Body of pancreas (tissue), 4 donors: Measurements from ENCODE around the gene GNG11. TPM values are rescaled to one million over a fixed set of nuclear protein-coding genes. Genes with fewer than 3 reads are reported as not detected.
A peak's percentile ranks its signal among the peaks of the same experiment; 100 is the strongest.

Source experiments
- ATAC-seq: fragments of 150-250 bp; one replicate; pipeline ENCODE4 v1.9.1; 2016
- DNase-seq, 4 donors: peaks; one replicate each; pipeline ENCODE4 v3.0.0-alpha.2; 2019
- H3K27ac ChIP-seq, 4 donors: fragments of 200-600 bp; sonication (generic); 1 replicate in 3 of 4; 2 replicates in 1 of 4; pipeline versions ENCODE4 v1.5.1 to v1.6.1; 2016 to 2019; ENCODE audit warnings: mild to moderate bottlenecking in 1 of 4, mixed read lengths in 1 of 4, moderate library complexity in 1 of 4
- H3K27me3 ChIP-seq, 2 donors: fragments of 200-600 bp; sonication (generic); one replicate each; pipeline ENCODE4 v1.6.0; 2016; ENCODE audit warnings: mild to moderate bottlenecking in 1 of 2
- H3K36me3 ChIP-seq, 2 donors: fragments of 200-600 bp; sonication (generic); replicated peaks in 1 of 2; 2 replicates each; pipeline ENCODE4 v1.5.1; 2016; ENCODE audit warnings: low read depth in 2 of 2; ENCODE audit not compliant: insufficient read depth in 1 of 2
- H3K4me1 ChIP-seq: fragments of 200-600 bp; sonication (generic); one replicate; pipeline ENCODE4 v1.6.0; 2016
- H3K4me3 ChIP-seq, 2 donors: fragments of 200-600 bp; sonication (generic); 1 replicate in 1 of 2; 2 replicates in 1 of 2; pipeline ENCODE4 v1.5.1; 2016 to 2019
- H3K9me3 ChIP-seq, 3 donors: fragments of 200-600 bp; sonication (generic); 1 replicate in 2 of 3; 2 replicates in 1 of 3; pipeline ENCODE4 v1.5.1; 2016
- CTCF ChIP-seq, 7 experiments: fragments of 450-650 bp in 4 of 7; fragments of 200-600 bp in 3 of 7; sonication (generic) in 3 of 7; IDR thresholded peaks; one replicate each; pipeline ENCODE4 v1.5.1; 2016 to 2019; ENCODE audit warnings: antibody characterized with exemption in 7 of 7
- POLR2A ChIP-seq, 3 donors: fragments of 450-650 bp; IDR thresholded peaks; one replicate each; pipeline ENCODE4 v1.6.1; 2016; ENCODE audit warnings: antibody characterized with exemption in 3 of 3, mild to moderate bottlenecking in 2 of 3
- WGBS, 2 donors: methylation state at CpG; one replicate each; pipeline ENCODE4 v1.1.5; 2017; 5-methylcytosine and 5-hydroxymethylcytosine counted together
- intact Hi-C: fragments of 100-400 bp; cut with DNase I; formaldehyde crosslinking; loops from one replicate; pipeline ENCODE4 v1.15.1; 2023
- total RNA-seq, 2 donors: library from RNA; depleted of rRNA; stranded (reverse); fragments of >200 nt; gene quantifications; one replicate each; pipeline ENCODE4 v1.1.0, GENCODE V29; 2016

Gene GNG11
- total RNA-seq, 2 donors from 2014 or later, result 6.6 to 11.4 TPM

- Histone ChIP-seq H3K4me3 (no peak overlapping the region), H3K36me3 (no peaks in the 10 kb centered on the region), H3K9me3 (no peaks in the 10 kb centered on the region), H3K4me1 (no peaks in the 10 kb centered on the region), H3K27me3 (no peaks in the 10 kb centered on the region), H3K27ac (no peak overlapping the region)
- ATAC-seq (no peak), DNase-seq (no peak)
- TF ChIP-seq POLR2A (IDR thresholded peaks at IDR 0.05), result no peak
- TF ChIP-seq CTCF (IDR thresholded peaks at IDR 0.05), result no peak
- intact Hi-C loops, result no loop called here
- WGBS, 2 donors, result 66 to 68% methylated on average over 5 of the region's 5 CpGs
Observed at GRCh38 chr7:93945756-93946535, 24.4 kb downstream of the GNG11 start.

- no peak for DNase-seq
- Histone ChIP-seq H3K27me3 (no peaks in the 10 kb centered on the region), H3K4me3 (no peak overlapping the region), H3K27ac (no peak overlapping the region), H3K36me3 (no peaks in the 10 kb centered on the region), H3K4me1 (no peaks in the 10 kb centered on the region), H3K9me3 (no peaks in the 10 kb centered on the region)
- intact Hi-C loops, result no loop called here
- TF ChIP-seq POLR2A (IDR thresholded peaks at IDR 0.05), result no peak
- TF ChIP-seq CTCF (IDR thresholded peaks at IDR 0.05), result no peak
- no peak for ATAC-seq
- WGBS, 2 donors, result 21 to 29% methylated on average over 1 of the region's 1 CpG
Observed at GRCh38 chr7:93948106-93948505, 26.6 kb downstream of the GNG11 start.

GRCh38 chr7:93948873-93949272 is 27.3 kb downstream of the GNG11 start:
- ATAC-seq (no peak), DNase-seq (no peak)
- Histone ChIP-seq H3K4me1 (no peaks in the 10 kb centered on the region), H3K4me3 (no peak overlapping the region), H3K27me3 (no peaks in the 10 kb centered on the region), H3K9me3 (no peaks in the 10 kb centered on the region), H3K27ac (no peak overlapping the region), H3K36me3 (no peaks in the 10 kb centered on the region)
- 55 to 57% methylated on average over 2 of the region's 2 CpGs for WGBS, 2 donors
- no peak for TF ChIP-seq CTCF (IDR thresholded peaks at IDR 0.05)
- TF ChIP-seq POLR2A (IDR thresholded peaks at IDR 0.05), result no peak
- intact Hi-C loops, result no loop called here

GRCh38 chr7:93949423-93949822 is 27.9 kb downstream of the GNG11 start:
- H3K27me3 ChIP-seq, result no peaks in the 10 kb centered on the region
- H3K4me1 ChIP-seq, result no peaks in the 10 kb centered on the region
- H3K9me3 ChIP-seq, result no peaks in the 10 kb centered on the region
- intact Hi-C loops, result no loop called here
- H3K4me3 ChIP-seq, result no peak overlapping the region
- no peaks in the 10 kb centered on the region for H3K36me3 ChIP-seq
- TF ChIP-seq CTCF (IDR thresholded peaks at IDR 0.05), result no peak
- no peak for TF ChIP-seq POLR2A (IDR thresholded peaks at IDR 0.05)
- ATAC-seq (no peak), DNase-seq (peak in 1 of 4 donors; percentile 2)
- no peak overlapping the region for H3K27ac ChIP-seq
- 58 to 60% methylated on average over 1 of the region's 1 CpG for WGBS, 2 donors

- TF ChIP-seq POLR2A (IDR thresholded peaks at IDR 0.05) (no peak), CTCF (IDR thresholded peaks at IDR 0.05) (no peak)
- 71 to 79% methylated on average over 2 of the region's 2 CpGs for WGBS, 2 donors
- Histone ChIP-seq H3K27ac (no peak overlapping the region), H3K4me3 (no peak overlapping the region), H3K27me3 (no peaks in the 10 kb centered on the region), H3K9me3 (no peaks in the 10 kb centered on the region), H3K4me1 (no peaks in the 10 kb centered on the region), H3K36me3 (no peaks in the 10 kb centered on the region)
- ATAC-seq (no peak), DNase-seq (no peak)
- intact Hi-C loops, result no loop called here
Observed at GRCh38 chr7:93955304-93955703, 33.8 kb downstream of the GNG11 start.
